Motor neuron (in vitro differentiated cells): ENCODE results near the gene KRT78. TPM values are rescaled to one million over a fixed set of nuclear protein-coding genes. Genes with fewer than 3 reads are reported as not detected.

Source experiments
- ATAC-seq, 8 experiments: fragments of 200-7000 bp; cut with Tn5 transposase; replicated peaks in 6 of 8; 2 replicates each; pipeline ENCODE4 v1.8.0; 2021; ENCODE audit warnings: mild to moderate bottlenecking in 8 of 8, moderate library complexity in 8 of 8
- H3K27ac ChIP-seq, 2 donors: fragments of 250-450 bp; sonication (Bioruptor Pico); 2 replicates each; pipeline ENCODE4 v1.9.0; 2021; ENCODE audit warnings: antibody characterized with exemption in 2 of 2, mild to moderate bottlenecking in 2 of 2, moderate library complexity in 1 of 2
- H3K4me1 ChIP-seq, 2 donors: fragments of 250-450 bp; sonication (Bioruptor Pico); replicated peaks in 1 of 2; 2 replicates each; pipeline ENCODE4 v1.6.1; 2021; ENCODE audit warnings: antibody characterized with exemption in 2 of 2, mild to moderate bottlenecking in 2 of 2, moderate library complexity in 1 of 2
- H3K4me3 ChIP-seq, 5 donors: fragments of 250-450 bp; sonication (Bioruptor Pico); 2 replicates each; pipeline ENCODE4 v1.9.0; 2021; ENCODE audit warnings: antibody characterized with exemption in 5 of 5, mild to moderate bottlenecking in 5 of 5, moderate library complexity in 4 of 5
- WGBS, 10 experiments: fragments of 450-650 bp; shearing (Covaris generic); methylation state at CpG; one replicate each; pipeline ENCODE4 v1.0.0; 2022; 5-methylcytosine and 5-hydroxymethylcytosine counted together
- in situ Hi-C, 9 experiments: fragments of 400-800 bp; cut with MboI; loops; one replicate each; pipeline ENCODE4 v1.15.0; 2021; ENCODE audit warnings: low sequenced_read_pairs in 9 of 9, low pct_unique_long_range_greater_than_20kb in 2 of 9; ENCODE audit not compliant: unreplicated experiment in 9 of 9
- total RNA-seq, 8 experiments: library from RNA; unstranded; fragments of 300-600 nt; gene quantifications; 2 replicates each; pipeline versions ENCODE4 v1.2.3 to v1.2.4, GENCODE V29; 2022

The KRT78 gene
- total RNA-seq, 8 experiments from 2014 or later, result 0.09 to 1.5 (median 0.71) TPM; not detected in 3

- H3K4me3 ChIP-seq, result no peak overlapping the region
- H3K4me1 ChIP-seq, result peaks cover 0 to 10% of the 10 kb centered on the region in 2 donors
- in situ Hi-C loops, result loop anchor here in 3 of 9 experiments (5.0 to 25.0 kb wide), 5 partner anchors 291 to 516 kb away; partner anchors contain the start of genes KRT84 (in 1 of the 3) and KRT85 (in 1 of the 3)
- WGBS, 10 experiments, result 50 to 100% (median 83%) methylated on average over 1 to 6 of the region's 17 CpGs; no CpG with 5 or more reads in 2 of the 10 experiments
- no peak for ATAC-seq
- H3K27ac ChIP-seq, result no peak overlapping the region
Observed at GRCh38 chr12:52878507-52879393, 30.0 kb upstream of the KRT78 start.

- Histone ChIP-seq H3K4me3 (no peak overlapping the region), H3K27ac (no peak overlapping the region), H3K4me1 (peaks cover 0 to 13% of the 10 kb centered on the region in 2 donors)
- ATAC-seq, result peak in 2 of 8 experiments; percentile 1 to 2
- in situ Hi-C loops, result loop anchor here in 3 of 9 experiments (5.0 to 25.0 kb wide), 5 partner anchors 290 to 515 kb away; partner anchors contain the start of genes KRT84 (in 1 of the 3) and KRT85 (in 1 of the 3)
- 67% methylated on average over 1 of the region's 3 CpGs; no CpG with 5 or more reads in 9 of the 10 experiments for WGBS, 10 experiments
Observed at GRCh38 chr12:52877242-52877641, 28.4 kb upstream of the KRT78 start.

- no peak for ATAC-seq
- whole genome bisulfite sequencing, 10 experiments, result 33 to 93% (median 80%) methylated on average over 1 to 3 of the region's 7 CpGs; no CpG with 5 or more reads in 5 of the 10 experiments
- in situ Hi-C loops, result loop anchor here in 3 of 9 experiments (5.0 to 25.0 kb wide), 5 partner anchors 289 to 514 kb away; partner anchors contain the start of genes KRT84 (in 1 of the 3) and KRT85 (in 1 of the 3)
- Histone ChIP-seq H3K27ac (no peak overlapping the region), H3K4me1 (peaks cover 0 to 13% of the 10 kb centered on the region in 2 donors), H3K4me3 (no peak overlapping the region)
Observed at GRCh38 chr12:52876372-52876771, 27.6 kb upstream of the KRT78 start.

- WGBS, 10 experiments, result 60 to 100% (median 82%) methylated on average over 2 to 4 of the region's 10 CpGs; no CpG with 5 or more reads in 5 of the 10 experiments
- peak overlapping the region in 2 of 5 donors; percentile 8 to 21 for H3K4me3 ChIP-seq
Observed at GRCh38 chr12:52874573-52875435, 26.0 kb upstream of the KRT78 start.

GRCh38 chr12:52873832-52874572 lies 25.2 kb upstream of the KRT78 start:
- peak overlapping the region in 4 of 5 donors; percentile 11 to 22 (median 18) for H3K4me3 ChIP-seq
- in situ Hi-C loops, result loop anchor here in 3 of 9 experiments (10.0 to 25.0 kb wide), 4 partner anchors 212 to 499 kb away; partner anchors contain the start of gene KRT2 (in 1 of the 3)
- peak; percentile 80 to 95 (median 92) for ATAC-seq
- H3K4me1 ChIP-seq, result peaks cover 0 to 13% of the 10 kb centered on the region in 2 donors
- no peak overlapping the region for H3K27ac ChIP-seq
- 0 to 60% (median 5%) methylated on average over 1 to 9 of the region's 55 CpGs; no CpG with 5 or more reads in 5 of the 10 experiments for WGBS, 10 experiments

More at GRCh38 chr12:52874573-52875435, 26.0 kb upstream of the KRT78 start:
- Histone ChIP-seq H3K27ac (no peak overlapping the region), H3K4me1 (peaks cover 0 to 13% of the 10 kb centered on the region in 2 donors)
- ATAC-seq, result peak in 2 of 8 experiments; percentile 0 to 2
- in situ Hi-C loops, result loop anchor here in 4 of 9 experiments (5.0 to 25.0 kb wide), 7 partner anchors 213 to 513 kb away; partner anchors contain the start of genes KRT2 (in 1 of the 4), KRT84 (in 1 of the 4) and KRT85 (in 1 of the 4)

GRCh38 chr12:52873513-52873831 lies 24.7 kb upstream of the KRT78 start:
- Histone ChIP-seq H3K4me1 (peaks cover 0 to 13% of the 10 kb centered on the region in 2 donors), H3K4me3 (no peak overlapping the region), H3K27ac (no peak overlapping the region)
- in situ Hi-C loops, result loop anchor here in 3 of 9 experiments (10.0 to 25.0 kb wide), 4 partner anchors 211 to 499 kb away; partner anchors contain the start of gene KRT2 (in 1 of the 3)
- whole genome bisulfite sequencing, 10 experiments, result 33 to 100% (median 60%) methylated on average over 1 to 4 of the region's 4 CpGs; no CpG with 5 or more reads in 3 of the 10 experiments
- ATAC-seq, result no peak

- no peak overlapping the region for H3K4me3 ChIP-seq
- in situ Hi-C loops, result loop anchor here in 3 of 9 experiments (10.0 to 25.0 kb wide), 4 partner anchors 211 to 498 kb away; partner anchors contain the start of gene KRT2 (in 1 of the 3)
- peaks cover 0 to 13% of the 10 kb centered on the region in 2 donors for H3K4me1 ChIP-seq
- 83 to 100% (median 88%) methylated on average over 1 to 4 of the region's 13 CpGs; no CpG with 5 or more reads in 7 of the 10 experiments for WGBS, 10 experiments
- H3K27ac ChIP-seq, result no peak overlapping the region
- no peak for ATAC-seq
Observed at GRCh38 chr12:52872644-52873389, 24.0 kb upstream of the KRT78 start.

- whole genome bisulfite sequencing, 10 experiments, result 27 to 100% (median 78%) methylated on average over 1 to 3 of the region's 9 CpGs; no CpG with 5 or more reads in 2 of the 10 experiments
- peak in 2 of 8 experiments; percentile 5 to 13 for ATAC-seq
- no peak overlapping the region for H3K4me3 ChIP-seq
- H3K4me1 ChIP-seq, result peaks cover 0 to 13% of the 10 kb centered on the region in 2 donors
- in situ Hi-C loops, result loop anchor here in 3 of 9 experiments (10.0 to 25.0 kb wide), 4 partner anchors 209 to 497 kb away; partner anchors contain the start of gene KRT2 (in 1 of the 3)
- H3K27ac ChIP-seq, result no peak overlapping the region
Observed at GRCh38 chr12:52871291-52872039, 22.7 kb upstream of the KRT78 start.

- in situ Hi-C loops, result loop anchor here in 3 of 9 experiments (10.0 to 25.0 kb wide), 4 partner anchors 208 to 496 kb away; partner anchors contain the start of gene KRT2 (in 1 of the 3)
- H3K27ac ChIP-seq, result no peak overlapping the region
- no peak overlapping the region for H3K4me3 ChIP-seq
- peak in 3 of 8 experiments; percentile 6 to 54 (median 10) for ATAC-seq
- 0 to 66% (median 25%) methylated on average over 1 to 10 of the region's 14 CpGs; no CpG with 5 or more reads in 2 of the 10 experiments for whole genome bisulfite sequencing, 10 experiments
- H3K4me1 ChIP-seq, result peaks cover 0 to 13% of the 10 kb centered on the region in 2 donors
Observed at GRCh38 chr12:52870361-52871290, 21.8 kb upstream of the KRT78 start.
